ENCODE data around the gene ENOX2. TPM values are rescaled to one million over a fixed set of nuclear protein-coding genes. Genes with fewer than 3 reads are reported as not detected.

The ENOX2 gene
- total and polyA plus RNA-seq, 3 donors from 2014 or later, result 19.4 to 22.8 (median 20.1) TPM

DNA sequence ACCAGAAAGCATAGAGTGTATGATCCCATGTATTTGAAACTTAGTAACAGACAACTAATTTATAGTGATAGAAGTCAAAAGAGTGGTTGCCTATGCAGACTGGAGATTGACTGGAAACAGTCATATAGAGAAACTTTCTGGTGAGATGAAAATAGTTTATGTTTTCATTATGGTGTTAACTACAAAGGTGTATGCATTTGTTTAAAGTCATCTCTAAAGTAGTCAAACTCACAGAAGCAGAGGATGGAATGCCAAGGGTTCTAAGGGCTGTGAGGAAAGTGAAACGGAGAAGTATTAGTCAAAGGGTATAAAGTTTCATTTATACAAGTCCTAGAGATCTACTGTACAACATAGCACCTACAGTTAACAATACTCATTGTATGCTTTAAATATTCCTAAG is 45.8 kb downstream of the ENOX2 start:
- 86 to 91% methylated on average over 1 of the region's 1 CpG for WGBS, 2 donors
- intact Hi-C loops (cut with DNase I; ENCODE audit: low total_unique reads), result no loop called here

GRCh38 chrX:130851569-130851968 is 51.4 kb downstream of the ENOX2 start:
- WGBS, 2 donors, result 96 to 98% methylated on average over 3 of the region's 3 CpGs
- Histone ChIP-seq H3K4me3 (no peak overlapping the region), H3K36me3 (ENCODE audit: low read depth, missing control alignments) (no peaks in the 10 kb centered on the region), H3K27ac (no peak overlapping the region), H3K4me1 (no peaks in the 10 kb centered on the region), H3K27me3 (no peaks in the 10 kb centered on the region), H3K9me3 (no peaks in the 10 kb centered on the region)
- no peak for DNase-seq
- TF ChIP-seq POLR2A (IDR thresholded peaks at IDR 0.05), result no peak
- TF ChIP-seq, protein P1, sequence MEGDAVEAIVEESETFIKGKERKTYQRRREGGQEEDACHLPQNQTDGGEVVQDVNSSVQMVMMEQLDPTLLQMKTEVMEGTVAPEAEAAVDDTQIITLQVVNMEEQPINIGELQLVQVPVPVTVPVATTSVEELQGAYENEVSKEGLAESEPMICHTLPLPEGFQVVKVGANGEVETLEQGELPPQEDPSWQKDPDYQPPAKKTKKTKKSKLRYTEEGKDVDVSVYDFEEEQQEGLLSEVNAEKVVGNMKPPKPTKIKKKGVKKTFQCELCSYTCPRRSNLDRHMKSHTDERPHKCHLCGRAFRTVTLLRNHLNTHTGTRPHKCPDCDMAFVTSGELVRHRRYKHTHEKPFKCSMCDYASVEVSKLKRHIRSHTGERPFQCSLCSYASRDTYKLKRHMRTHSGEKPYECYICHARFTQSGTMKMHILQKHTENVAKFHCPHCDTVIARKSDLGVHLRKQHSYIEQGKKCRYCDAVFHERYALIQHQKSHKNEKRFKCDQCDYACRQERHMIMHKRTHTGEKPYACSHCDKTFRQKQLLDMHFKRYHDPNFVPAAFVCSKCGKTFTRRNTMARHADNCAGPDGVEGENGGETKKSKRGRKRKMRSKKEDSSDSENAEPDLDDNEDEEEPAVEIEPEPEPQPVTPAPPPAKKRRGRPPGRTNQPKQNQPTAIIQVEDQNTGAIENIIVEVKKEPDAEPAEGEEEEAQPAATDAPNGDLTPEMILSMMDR (IDR thresholded peaks at IDR 0.05), result no peak
- intact Hi-C loops (cut with DNase I; ENCODE audit: low total_unique reads), result no loop called here

More for the DNA sequence above, 45.8 kb downstream of the ENOX2 start:
- TF ChIP-seq, protein P1 (IDR thresholded peaks at IDR 0.05), result no peak
- TF ChIP-seq POLR2A (IDR thresholded peaks at IDR 0.05), result no peak
- H3K4me3 ChIP-seq, result no peak overlapping the region
- no peaks in the 10 kb centered on the region for H3K36me3 ChIP-seq (ENCODE audit: low read depth, missing control alignments)
- no peak overlapping the region for H3K27ac ChIP-seq
- H3K9me3 ChIP-seq, result no peaks in the 10 kb centered on the region
- no peaks in the 10 kb centered on the region for H3K27me3 ChIP-seq
- H3K4me1 ChIP-seq, result no peaks in the 10 kb centered on the region
- DNase-seq, result no peak

DNA sequence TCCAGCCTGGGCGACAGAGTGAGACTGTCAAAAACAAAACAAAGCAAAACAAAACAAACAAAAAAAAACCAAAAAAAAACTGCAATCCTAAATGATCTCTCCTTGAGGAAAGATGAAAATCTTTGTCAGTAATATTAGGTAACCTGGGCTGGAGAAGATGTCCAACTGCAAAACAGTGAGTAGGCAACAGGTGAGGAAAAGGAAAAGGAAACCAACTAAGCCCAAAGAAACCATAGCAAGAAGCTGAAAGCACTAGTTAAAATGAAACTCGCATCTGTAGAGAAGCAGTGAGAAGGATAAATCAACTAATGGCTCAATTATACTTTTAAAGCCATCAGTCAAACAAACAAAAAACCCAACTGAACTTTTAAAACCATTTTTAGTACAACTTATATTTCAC is 54.2 kb downstream of the ENOX2 start:
- intact Hi-C loops (cut with DNase I; ENCODE audit: low total_unique reads), result no loop called here
- H3K4me1 ChIP-seq, result no peaks in the 10 kb centered on the region
- WGBS, 2 donors, result 85% methylated on average over 2 of the region's 2 CpGs

DNA sequence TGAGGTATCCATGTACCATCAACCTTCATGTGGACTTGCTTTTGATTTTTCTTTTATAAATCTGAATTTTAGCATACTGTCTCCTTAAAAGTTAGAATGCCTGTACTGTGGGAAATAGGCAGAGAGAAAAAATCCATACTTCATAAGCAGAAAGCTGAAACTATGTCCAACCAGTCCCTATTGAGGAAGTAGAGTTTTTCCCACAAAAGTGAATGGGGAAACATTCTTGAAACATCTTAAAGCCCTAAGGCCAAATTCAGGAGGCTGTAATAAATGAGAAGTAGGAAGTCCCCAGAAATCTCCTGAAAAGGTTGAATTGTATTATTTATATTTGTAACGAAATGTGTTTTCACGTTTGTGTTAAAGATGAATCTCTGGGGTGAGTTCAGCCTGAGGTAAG is 56.3 kb downstream of the ENOX2 start:
- no peaks in the 10 kb centered on the region for H3K9me3 ChIP-seq
- no peak overlapping the region for H3K27ac ChIP-seq
- no peak for DNase-seq
- no peaks in the 10 kb centered on the region for H3K27me3 ChIP-seq
- H3K36me3 ChIP-seq (ENCODE audit: low read depth, missing control alignments), result no peaks in the 10 kb centered on the region
- TF ChIP-seq POLR2A (IDR thresholded peaks at IDR 0.05), result no peak
- TF ChIP-seq, protein P1 (IDR thresholded peaks at IDR 0.05), result no peak
- no peak overlapping the region for H3K4me3 ChIP-seq
- no peaks in the 10 kb centered on the region for H3K4me1 ChIP-seq
- intact Hi-C loops (cut with DNase I; ENCODE audit: low total_unique reads), result no loop called here
- 94 to 97% methylated on average over 2 of the region's 2 CpGs for WGBS, 2 donors

More for the DNA sequence above, 54.2 kb downstream of the ENOX2 start:
- no peak for DNase-seq
- Histone ChIP-seq H3K4me3 (no peak overlapping the region), H3K36me3 (ENCODE audit: low read depth, missing control alignments) (no peaks in the 10 kb centered on the region), H3K9me3 (no peaks in the 10 kb centered on the region), H3K27me3 (no peaks in the 10 kb centered on the region), H3K27ac (no peak overlapping the region)
- TF ChIP-seq POLR2A (IDR thresholded peaks at IDR 0.05), result no peak
- TF ChIP-seq, protein P1 (IDR thresholded peaks at IDR 0.05), result no peak

DNA sequence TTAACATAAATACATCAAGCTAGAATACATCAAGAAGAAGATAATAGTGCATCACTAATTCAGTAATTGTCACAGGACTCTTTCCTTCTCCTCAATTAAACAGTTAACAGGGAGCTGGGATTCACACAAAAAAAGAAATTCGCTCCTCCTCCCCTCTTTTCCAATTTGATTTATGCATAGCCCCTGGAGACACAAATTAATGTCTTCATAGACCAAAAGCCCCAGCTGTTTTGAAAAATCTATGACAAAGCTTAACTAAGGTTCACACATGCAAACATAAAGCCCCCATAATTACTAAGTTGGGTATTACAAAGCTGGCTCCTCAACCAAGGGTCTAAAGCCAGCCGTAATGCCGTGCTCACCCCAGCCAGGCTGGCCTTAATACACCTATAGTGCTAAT is 61.2 kb downstream of the ENOX2 start:
- no peak overlapping the region for H3K4me3 ChIP-seq
- H3K27ac ChIP-seq, result no peak overlapping the region
- 79 to 86% methylated on average over 3 of the region's 3 CpGs for WGBS, 2 donors

More for the DNA sequence above, 61.2 kb downstream of the ENOX2 start:
- no peak for DNase-seq
- Histone ChIP-seq H3K27me3 (no peaks in the 10 kb centered on the region), H3K9me3 (no peaks in the 10 kb centered on the region), H3K36me3 (ENCODE audit: low read depth, missing control alignments) (no peaks in the 10 kb centered on the region), H3K4me1 (no peaks in the 10 kb centered on the region)
- no peak for TF ChIP-seq POLR2A (IDR thresholded peaks at IDR 0.05)
- TF ChIP-seq, protein P1 (IDR thresholded peaks at IDR 0.05), result no peak
- intact Hi-C loops (cut with DNase I; ENCODE audit: low total_unique reads), result no loop called here

Data from testis (tissue), 3 donors.